ENCODE measurements around the gene KLHDC4. TPM values are rescaled to one million over a fixed set of nuclear protein-coding genes. Genes with fewer than 3 reads are reported as not detected.

KLHDC4 gene
- total and polyA plus RNA-seq, 2 of the 4 experiments (the other 2 are of a cell fraction), result 13.6 to 19.0 TPM

GRCh38 chr16:87692756-87693155 lies 73.0 kb downstream of the KLHDC4 start:
- ATAC-seq (ENCODE audit: low read depth) (no peak), DNase-seq (no peak)
- Histone ChIP-seq H3K4ac (ENCODE audit: low read depth, low read length) (no peak overlapping the region), H3K27ac (ENCODE audit: insufficient read depth, low read length) (no peak overlapping the region), H4K91ac (ENCODE audit: insufficient read depth, low read depth, low read length) (no peak overlapping the region), H3K36me3 (ENCODE audit: control insufficient read depth, insufficient read depth, low read length) (peaks cover 2% of the 10 kb centered on the region; the same call in 1 of the 2 replicates), H4K8ac (ENCODE audit: low read depth in 2 of 2, low read length in 2 of 2) (no peak overlapping the region), H2BK120ac (ENCODE audit: low read depth, low read length) (no peak overlapping the region), H4K5ac (ENCODE audit: low read depth, low read length) (no peak overlapping the region), H3K18ac (ENCODE audit: low read depth, low read length) (no peak overlapping the region), H2BK5ac (ENCODE audit: low read depth, low read length, poor library complexity, severe bottlenecking) (no peak overlapping the region), H2AFZ (replicated peaks; ENCODE audit: low read length, poor library complexity) (no peak overlapping the region), H4K20me1 (ENCODE audit: insufficient read depth, low read length) (0 out of 2 replicates have a peak, but pooled peaks cover 3% of the 10 kb centered on the region), H3K27me3 (ENCODE audit: control insufficient read depth, insufficient read depth, low read length) (no peaks in the 10 kb centered on the region; the same call in 1 of the 2 replicates), H3K4me2 (ENCODE audit: low read depth, low read length) (no peak overlapping the region), H2BK20ac (ENCODE audit: low read depth, low read length) (no peak overlapping the region), H2AK9ac (replicated peaks; ENCODE audit: low read depth, low read length, poor library complexity) (peak overlapping the region; percentile 82), H3K9me1 (ENCODE audit: insufficient read depth, low read length) (no peaks in the 10 kb centered on the region), H3K9ac (ENCODE audit: low read depth, low read length) (no peak overlapping the region), H3K4me3 (ENCODE audit: insufficient read depth, low read depth, low read length) (no peak overlapping the region), H2BK15ac (ENCODE audit: low read depth, low read length) (no peak overlapping the region), H3K79me1 (ENCODE audit: low read depth in 1 of 2, low read length in 2 of 2) (no peaks in the 10 kb centered on the region), H3K4me1 (ENCODE audit: control insufficient read depth, insufficient read depth, low read length) (no peaks in the 10 kb centered on the region), H3K14ac (replicated peaks; ENCODE audit: low read depth, low read length) (no peak overlapping the region), H2AK5ac (ENCODE audit: low read depth, low read length) (no peak overlapping the region), H3K56ac (ENCODE audit: extremely low read depth, insufficient read depth, low read length) (no peak overlapping the region), H3K9me3 (ENCODE audit: control insufficient read depth, insufficient read depth, low read length) (no peaks in the 10 kb centered on the region), H3K23ac (ENCODE audit: low read depth, low read length) (no peak overlapping the region)
- POLR2A ChIA-PET (ENCODE audit: unreplicated experiment), result no interaction called here
- 83% methylated on average over 1 of the region's 12 CpGs; no CpG with 5 or more reads in 1 of the 2 experiments for WGBS, 2 experiments (ENCODE audit: extremely low coverage in 2 of 2, insufficient read length in 1 of 2)
- in situ Hi-C loops (cut with MboI; ENCODE audit: low sequenced_read_pairs) (no loop called here), dilution Hi-C loops (cut with HindIII; ENCODE audit: low sequenced_read_pairs, unreplicated experiment) (no loop called here), intact Hi-C loops (cut with micrococcal nuclease) (no loop called here)
- no peak for TF ChIP-seq CEBPB (IDR thresholded peaks at IDR 0.05; ENCODE audit: low read depth, low read length)
- TF ChIP-seq RFX5 (IDR thresholded peaks at IDR 0.05; ENCODE audit: low read depth, low read length), result no peak
- TF ChIP-seq RCOR1 (IDR thresholded peaks at IDR 0.05; ENCODE audit: insufficient replicate concordance, low read length), result no peak
- no peak for TF ChIP-seq FOS (IDR thresholded peaks at IDR 0.05; ENCODE audit: low read depth, low read length)
- TF ChIP-seq MXI1 (IDR thresholded peaks at IDR 0.05; ENCODE audit: borderline replicate concordance, low read depth, low read length), result no peak
- no peak for TF ChIP-seq RAD21 (IDR thresholded peaks at IDR 0.05; ENCODE audit: low read length)
- TF ChIP-seq USF2 (IDR thresholded peaks at IDR 0.05; ENCODE audit: low read depth, low read length), result no peak
- TF ChIP-seq, protein P1, sequence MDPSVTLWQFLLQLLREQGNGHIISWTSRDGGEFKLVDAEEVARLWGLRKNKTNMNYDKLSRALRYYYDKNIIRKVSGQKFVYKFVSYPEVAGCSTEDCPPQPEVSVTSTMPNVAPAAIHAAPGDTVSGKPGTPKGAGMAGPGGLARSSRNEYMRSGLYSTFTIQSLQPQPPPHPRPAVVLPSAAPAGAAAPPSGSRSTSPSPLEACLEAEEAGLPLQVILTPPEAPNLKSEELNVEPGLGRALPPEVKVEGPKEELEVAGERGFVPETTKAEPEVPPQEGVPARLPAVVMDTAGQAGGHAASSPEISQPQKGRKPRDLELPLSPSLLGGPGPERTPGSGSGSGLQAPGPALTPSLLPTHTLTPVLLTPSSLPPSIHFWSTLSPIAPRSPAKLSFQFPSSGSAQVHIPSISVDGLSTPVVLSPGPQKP (IDR thresholded peaks at IDR 0.05; ENCODE audit: borderline replicate concordance, low read depth, low read length), result no peak
- no peak for TF ChIP-seq MAFK (IDR thresholded peaks at IDR 0.05; ENCODE audit: low read depth, low read length)
- no TSS peak for BruUV-seq (replicated peaks)
- CTCF ChIA-PET, result no interaction called here

Measured in IMR-90 (cell line).